AG04449 (cell line): ENCODE results near the gene DNAJB13.

Experiments used
- CTCF ChIA-PET: fragments of 350-600 bp; formaldehyde crosslinking; extraction: SDS; loops from one replicate; lab custom pipeline; 2021; ENCODE audit warnings: antibody characterized with exemption; lab: Yijun Ruan, JAX
- POLR2A ChIA-PET: fragments of 400-600, 350-600 bp; formaldehyde crosslinking; extraction: SDS; loops from one replicate; lab custom pipeline; 2020; ENCODE audit warnings: antibody characterized with exemption, inconsistent platforms; lab: Yijun Ruan, JAX
- DNase-seq: peaks from one replicate; pipeline ENCODE4 v3.0.0-alpha.2; 2010; ENCODE audit warnings: low read depth, low spot score
- H3K4me3 ChIP-seq: 2 replicates; pipeline ENCODE4 v1.5.1; 2011; ENCODE audit warnings: low read depth, mild to moderate bottlenecking, control low read depth, low read length
- CTCF ChIP-seq: IDR thresholded peaks from one replicate; pipeline ENCODE4 v1.5.1; 2011; ENCODE audit warnings: mild to moderate bottlenecking, moderate library complexity, low read length, control low read depth, inconsistent platforms; ENCODE audit not compliant: insufficient read depth; ENCODE audit errors: missing control alignments

The DNAJB13 gene

GRCh38 chr11:73957654-73958361 is 7.0 kb downstream of the DNAJB13 start:
- H3K4me3 ChIP-seq: no peak overlapping the region
- DNase-seq: no peak
- TF ChIP-seq CTCF: no peak
- ChIA-PET CTCF (interaction anchor here (5.2 kb wide), 1 partner anchor 7 kb away, joined by 25 read pairs; no protein-coding TSS in a partner anchor), POLR2A (no interaction called here)

GRCh38 chr11:73958521-73959141 is 7.8 kb downstream of the DNAJB13 start:
- POLR2A ChIA-PET: no interaction called here
- TF ChIP-seq CTCF: no peak
- no peak overlapping the region for H3K4me3 ChIP-seq
- CTCF ChIA-PET: no interaction called here
- no peak for DNase-seq

GRCh38 chr11:73961321-73961720 is 10.5 kb downstream of the DNAJB13 start:
- CTCF ChIA-PET: interaction anchor here (0.9 to 1.0 kb wide), 2 partner anchors 9 to 10 kb away, joined by 3 to 4 read pairs; no protein-coding TSS in a partner anchor

GRCh38 chr11:73962101-73962705 is 11.4 kb downstream of the DNAJB13 start:
- no peak for DNase-seq
- no peak overlapping the region for H3K4me3 ChIP-seq
- CTCF ChIA-PET: interaction anchor here (0.7 to 9.1 kb wide), 4 partner anchors 8 to 488 kb away, joined by 3 to 105 read pairs (median 8); partner anchors contain the start of gene UCP2
- POLR2A ChIA-PET: no interaction called here
- TF ChIP-seq CTCF: no peak

More at GRCh38 chr11:73961321-73961720, 10.5 kb downstream of the DNAJB13 start:
- TF ChIP-seq CTCF: no peak
- POLR2A ChIA-PET: no interaction called here
- no peak overlapping the region for H3K4me3 ChIP-seq
- DNase-seq: no peak

GRCh38 chr11:73963861-73964260 is 13.0 kb downstream of the DNAJB13 start:
- H3K4me3 ChIP-seq: no peak overlapping the region
- DNase-seq: no peak
- POLR2A ChIA-PET: no interaction called here
- CTCF ChIA-PET: interaction anchor here (0.6 to 9.1 kb wide), 61 partner anchors 9 to 540 kb away, joined by 3 to 105 read pairs (median 4); partner anchors contain the start of genes C2CD3, PGM2L1, PPME1 and UCP2
- TF ChIP-seq CTCF: no peak
